GM19463 (cell line): ENCODE measurements around the gene SLC16A4.
"Not testable (repeated sequence)": the region's sequence is repeated elsewhere in the genome, so short reads cannot be mapped to it uniquely, and the experiment has no call there.

Experiments
- ATAC-seq: cut with Tn5 transposase; IDR thresholded peaks from one replicate; pipeline ENCODE4 v1.9.1; 2021; ENCODE audit warnings: mild to moderate bottlenecking, moderate library complexity; ENCODE audit not compliant: unreplicated experiment

The SLC16A4 gene

GRCh38 chr1:110409316-110409715, 18.5 kb upstream of the SLC16A4 start:
- ATAC-seq: no peak

GRCh38 chr1:110408488-110408887, 17.7 kb upstream of the SLC16A4 start:
- no peak for ATAC-seq

- peak; percentile 93 for ATAC-seq
These were observed 16.7 kb upstream of the SLC16A4 start, which contains the start of gene LAMTOR5 for GRCh38 chr1:110407260-110408210. Gene LAMTOR5, minus strand, starts transcription at chr1:110407694. Its CDS starts 74 bp downstream, at chr1:110407620.

- not testable (repeated sequence) for ATAC-seq
These were observed 15.6 kb upstream of the SLC16A4 start for GRCh38 chr1:110406407-110406806.

GRCh38 chr1:110404401-110404800, 13.6 kb upstream of the SLC16A4 start:
- no peak for ATAC-seq

- no peak for ATAC-seq
These were observed 13.0 kb upstream of the SLC16A4 start for GRCh38 chr1:110403805-110404204.

GRCh38 chr1:110396259-110396958, 5.6 kb upstream of the SLC16A4 start:
- not testable (repeated sequence) for ATAC-seq

- no peak for ATAC-seq
These were observed 3.6 kb upstream of the SLC16A4 start for GRCh38 chr1:110394493-110394820.

GRCh38 chr1:110393691-110394492, 3.1 kb upstream of the SLC16A4 start:
- ATAC-seq: no peak

- ATAC-seq: no peak
These were observed 2.5 kb upstream of the SLC16A4 start for GRCh38 chr1:110393286-110393685.

GRCh38 chr1:110390096-110390495, 730 bp downstream of the SLC16A4 start:
- no peak for ATAC-seq

- ATAC-seq: no peak
These were observed 3.6 kb downstream of the SLC16A4 start for GRCh38 chr1:110387048-110387754.

- no peak for ATAC-seq
These were observed 5.5 kb downstream of the SLC16A4 start for GRCh38 chr1:110385369-110385768.

GRCh38 chr1:110384581-110385321, 6.1 kb downstream of the SLC16A4 start:
- peak; percentile 71 for ATAC-seq

GRCh38 chr1:110383251-110383990, 7.4 kb downstream of the SLC16A4 start:
- no peak for ATAC-seq

- no peak for ATAC-seq
These were observed 10.0 kb downstream of the SLC16A4 start for GRCh38 chr1:110380672-110381283.

- no peak for ATAC-seq
These were observed 15.3 kb downstream of the SLC16A4 start for GRCh38 chr1:110375490-110375889.

GRCh38 chr1:110370827-110371226, 20.0 kb downstream of the SLC16A4 start:
- ATAC-seq: no peak

GRCh38 chr1:110364221-110364620, 26.6 kb downstream of the SLC16A4 start:
- ATAC-seq: no peak
